ENCODE results near the gene RTL10. TPM values are rescaled to one million over a fixed set of nuclear protein-coding genes. Genes with fewer than 3 reads are reported as not detected.

RTL10 gene
- total RNA-seq, 4 donors from 2014 or later: 18.1 to 26.4 (median 23.7) TPM

GRCh38 chr22:19807914-19808872 lies 46.5 kb downstream of the RTL10 start:
- DNase-seq: no peak
- 95% methylated on average over 18 to 19 of the region's 20 CpGs for WGBS, 2 donors
- H3K9me3 ChIP-seq: no peaks in the 10 kb centered on the region
- no peak for TF ChIP-seq POLR2A (IDR thresholded peaks at IDR 0.05)
- no peak for TF ChIP-seq CTCF (IDR thresholded peaks at IDR 0.05)
- no peak overlapping the region for H3K4me3 ChIP-seq (replicated peaks in 1 of 3)
- H3K36me3 ChIP-seq: no peaks in the 10 kb centered on the region
- H3K27me3 ChIP-seq: no peaks in the 10 kb centered on the region
- no peak overlapping the region for H3K27ac ChIP-seq
- peaks cover 16 to 20% of the 10 kb centered on the region in 2 donors for H3K4me1 ChIP-seq
- intact Hi-C loops (cut with DNase I): no loop called here

GRCh38 chr22:19807161-19807913 lies 47.3 kb downstream of the RTL10 start:
- Histone ChIP-seq H3K36me3 (no peaks in the 10 kb centered on the region), H3K4me1 (peaks cover 16 to 20% of the 10 kb centered on the region in 2 donors), H3K9me3 (no peaks in the 10 kb centered on the region), H3K4me3 (replicated peaks in 1 of 3) (no peak overlapping the region), H3K27me3 (no peaks in the 10 kb centered on the region), H3K27ac (no peak overlapping the region)
- no peak for DNase-seq
- no peak for TF ChIP-seq POLR2A (IDR thresholded peaks at IDR 0.05)
- TF ChIP-seq CTCF (IDR thresholded peaks at IDR 0.05): no peak
- intact Hi-C loops (cut with DNase I): no loop called here
- WGBS, 2 donors: 60 to 81% methylated on average over 6 to 7 of the region's 15 CpGs

DNA sequence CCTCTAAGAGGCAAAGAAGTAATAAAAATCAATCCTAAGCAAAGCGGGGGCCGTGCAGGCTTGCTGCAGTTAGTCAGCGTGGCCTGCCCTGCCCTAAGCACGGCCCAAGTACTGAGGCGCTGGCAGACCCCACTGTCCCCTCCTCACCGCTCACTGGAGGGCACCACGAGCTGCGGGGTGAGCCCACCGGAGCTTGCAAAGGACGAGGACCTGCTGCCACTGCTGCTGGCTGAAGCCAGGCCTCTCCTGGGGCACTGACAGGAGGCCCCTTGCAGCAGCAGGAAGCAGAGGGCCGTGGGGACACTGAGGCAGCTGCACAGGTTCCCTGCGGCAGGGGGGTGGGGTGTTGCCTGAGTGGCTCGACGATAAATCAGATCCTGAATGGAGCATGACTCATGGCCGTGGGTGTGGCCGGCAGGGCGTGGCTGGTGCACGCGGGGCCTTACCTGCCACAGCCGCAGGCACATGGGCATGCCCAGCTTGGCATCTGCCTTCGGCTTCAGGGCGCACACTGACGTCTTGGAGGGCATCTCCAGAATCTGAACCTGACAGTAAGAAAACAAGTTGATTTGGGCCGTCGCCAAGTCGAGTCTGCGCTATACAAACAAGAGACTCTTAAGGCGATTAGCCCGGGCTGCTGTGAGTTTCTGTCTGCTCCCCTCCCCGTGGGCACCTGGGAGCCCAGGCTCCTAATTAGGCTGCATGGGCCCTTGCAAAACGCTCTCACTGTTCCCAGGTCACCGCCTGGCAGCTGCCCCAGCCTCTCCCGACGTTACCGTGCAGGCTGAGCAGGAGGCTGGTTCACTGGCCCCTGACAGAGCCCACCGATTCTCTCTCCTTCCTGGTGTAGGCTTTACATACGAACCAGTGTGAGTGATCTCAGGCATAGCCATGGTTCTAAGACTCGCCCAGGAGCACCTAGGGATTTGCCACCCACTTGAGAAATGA lies 48.2 kb downstream of the RTL10 start:
- Histone ChIP-seq H3K27me3 (no peaks in the 10 kb centered on the region), H3K4me3 (replicated peaks in 1 of 3) (no peak overlapping the region), H3K9me3 (no peaks in the 10 kb centered on the region), H3K4me1 (peaks cover 16 to 20% of the 10 kb centered on the region in 2 donors), H3K27ac (no peak overlapping the region), H3K36me3 (no peaks in the 10 kb centered on the region)
- intact Hi-C loops (cut with DNase I): no loop called here
- 43 to 49% methylated on average over 29 to 31 of the region's 38 CpGs for WGBS, 2 donors
- no peak for TF ChIP-seq POLR2A (IDR thresholded peaks at IDR 0.05)
- TF ChIP-seq CTCF (IDR thresholded peaks at IDR 0.05): no peak
- DNase-seq: peak; percentile 93 to 94

- peak in 1 of 2 donors; percentile 2 for DNase-seq
- intact Hi-C loops (cut with DNase I): no loop called here
- Histone ChIP-seq H3K9me3 (no peaks in the 10 kb centered on the region), H3K4me1 (peaks cover 16 to 20% of the 10 kb centered on the region in 2 donors), H3K4me3 (replicated peaks in 1 of 3) (no peak overlapping the region), H3K27me3 (no peaks in the 10 kb centered on the region), H3K36me3 (no peaks in the 10 kb centered on the region), H3K27ac (no peak overlapping the region)
- WGBS, 2 donors: 79 to 80% methylated on average over 7 to 8 of the region's 8 CpGs
- TF ChIP-seq CTCF (IDR thresholded peaks at IDR 0.05): no peak
- TF ChIP-seq POLR2A (IDR thresholded peaks at IDR 0.05): no peak
Observed at GRCh38 chr22:19805821-19806212, 48.9 kb downstream of the RTL10 start.

Other genes with a start within 250 kb of the RTL10 start
- gene SEPTIN5, start 140.4 kb downstream of the RTL10 start, total RNA-seq: 100 to 1,000 TPM in 1 of 4 donors, 10 to 100 TPM in 3; 14.0 to 124 (median 27.3) TPM
- 1 to 10 TPM; 1.5 to 6.6 (median 3.1) TPM for gene GP1BB, start 131.3 kb downstream of the RTL10 start, total RNA-seq
- 10 to 100 TPM in 2 of 4 donors, 1 to 10 TPM in 2; 7.6 to 34.3 (median 18.5) TPM for gene TBX1, start 94.1 kb downstream of the RTL10 start, total RNA-seq
- gene GNB1L, start within 50 bp of the RTL10 start, total RNA-seq: 1 to 10 TPM; 1.8 to 5.1 (median 4.5) TPM
- 100 to 1,000 TPM in 3 of 4 donors, 10 to 100 TPM in 1; 92.6 to 216 (median 138) TPM for gene COMT, start 86.9 kb upstream of the RTL10 start, total RNA-seq
- 10 to 100 TPM; 19.5 to 34.5 (median 25.6) TPM for gene TXNRD2, start 86.9 kb upstream of the RTL10 start, total RNA-seq
- gene ARVCF, start 161.9 kb upstream of the RTL10 start, total RNA-seq: 100 to 1,000 TPM in 3 of 4 donors, 10 to 100 TPM in 1; 34.5 to 123 (median 111) TPM
- 10 to 100 TPM; 50.3 to 82.7 (median 65.2) TPM for gene TANGO2, start 166.2 kb upstream of the RTL10 start, total RNA-seq
- gene DGCR8, start 225.4 kb upstream of the RTL10 start, total RNA-seq: 10 to 100 TPM; 28.9 to 48.8 (median 31.5) TPM